GM10266 (cell line): ENCODE data around the gene NUDT4B.
"Not testable (repeated sequence)": the region's sequence is repeated elsewhere in the genome, so short reads cannot be mapped to it uniquely, and the experiment has no call there.

Experiments used
- DNase-seq: peaks from one replicate; pipeline ENCODE4 v3.0.0; 2012; ENCODE audit errors: extremely low spot score

The NUDT4B gene

DNA sequence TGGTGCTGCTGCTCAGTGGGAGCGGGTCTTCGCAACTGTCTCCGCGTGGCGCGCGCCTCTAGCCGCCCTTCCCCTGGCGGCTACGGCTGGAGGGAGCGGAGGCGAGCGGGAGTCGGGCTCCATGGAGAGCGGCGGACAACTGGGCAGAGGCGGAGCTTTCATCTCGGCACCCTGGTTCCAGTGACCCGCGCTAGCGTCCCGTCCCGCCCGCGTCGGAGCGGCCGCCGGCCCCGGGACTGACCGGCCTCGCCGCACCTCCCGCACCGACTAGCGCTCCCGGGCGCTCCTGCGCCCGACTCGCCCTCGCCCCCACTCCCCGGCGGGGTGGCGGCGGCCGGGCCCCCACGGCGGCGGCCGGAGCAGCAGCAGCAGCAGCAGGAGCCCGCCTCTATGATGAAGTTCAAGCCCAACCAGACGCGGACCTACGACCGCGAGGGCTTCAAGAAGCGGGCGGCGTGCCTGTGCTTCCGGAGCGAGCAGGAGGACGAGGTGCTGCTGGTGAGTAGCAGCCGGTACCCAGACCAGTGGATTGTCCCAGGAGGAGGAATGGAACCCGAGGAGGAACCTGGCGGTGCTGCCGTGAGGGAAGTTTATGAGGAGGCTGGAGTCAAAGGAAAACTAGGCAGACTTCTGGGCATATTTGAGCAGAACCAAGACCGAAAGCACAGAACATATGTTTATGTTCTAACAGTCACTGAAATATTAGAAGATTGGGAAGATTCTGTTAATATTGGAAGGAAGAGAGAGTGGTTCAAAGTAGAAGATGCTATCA, at the start of gene NUDT4B:
Gene NUDT4B (plus strand): TSS at position 212 of the 772 bp plus-strand sequence. CDS start 179 bp downstream, at position 391.
- DNase-seq, result not testable (repeated sequence)

DNA sequence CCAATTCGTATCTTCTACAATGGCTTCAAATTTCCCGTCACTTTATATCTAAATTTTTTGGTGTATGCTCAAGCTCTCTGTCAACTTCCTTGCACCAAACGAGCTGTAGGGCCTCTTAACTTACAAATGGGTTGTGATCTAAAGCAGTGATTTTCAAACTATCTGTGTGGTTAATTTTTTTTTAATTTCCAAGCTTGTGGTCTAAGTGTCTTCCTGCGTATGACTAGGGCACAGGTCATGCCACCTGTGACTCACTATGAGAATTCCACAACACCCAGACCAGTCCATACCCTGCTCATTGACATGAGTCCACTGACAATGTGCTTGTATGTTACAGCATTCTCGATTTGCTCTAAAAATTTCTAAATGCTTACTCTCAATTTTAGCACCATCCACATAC, 49.2 kb upstream of the NUDT4B start:
- DNase-seq, result not testable (repeated sequence)

DNA sequence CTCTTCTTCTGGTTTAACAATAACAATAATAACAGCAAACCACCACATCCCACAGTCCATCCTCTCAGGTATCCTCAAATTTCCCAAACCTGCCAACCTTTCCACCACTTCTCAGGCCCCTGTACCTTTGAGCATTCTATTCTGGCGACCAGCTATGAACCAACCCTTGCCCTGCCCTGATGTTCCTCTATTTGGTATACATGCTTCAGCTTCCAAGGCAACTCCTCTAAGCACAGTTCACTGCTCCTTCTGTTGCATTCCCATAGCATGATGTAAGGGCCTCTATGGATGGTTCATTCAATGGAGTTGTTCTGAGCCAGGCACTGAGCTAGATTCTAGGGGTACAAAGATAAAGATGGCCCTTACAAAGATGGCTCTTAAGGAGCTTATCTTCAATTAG, 46.3 kb upstream of the NUDT4B start:
- DNase-seq, result not testable (repeated sequence)

DNA sequence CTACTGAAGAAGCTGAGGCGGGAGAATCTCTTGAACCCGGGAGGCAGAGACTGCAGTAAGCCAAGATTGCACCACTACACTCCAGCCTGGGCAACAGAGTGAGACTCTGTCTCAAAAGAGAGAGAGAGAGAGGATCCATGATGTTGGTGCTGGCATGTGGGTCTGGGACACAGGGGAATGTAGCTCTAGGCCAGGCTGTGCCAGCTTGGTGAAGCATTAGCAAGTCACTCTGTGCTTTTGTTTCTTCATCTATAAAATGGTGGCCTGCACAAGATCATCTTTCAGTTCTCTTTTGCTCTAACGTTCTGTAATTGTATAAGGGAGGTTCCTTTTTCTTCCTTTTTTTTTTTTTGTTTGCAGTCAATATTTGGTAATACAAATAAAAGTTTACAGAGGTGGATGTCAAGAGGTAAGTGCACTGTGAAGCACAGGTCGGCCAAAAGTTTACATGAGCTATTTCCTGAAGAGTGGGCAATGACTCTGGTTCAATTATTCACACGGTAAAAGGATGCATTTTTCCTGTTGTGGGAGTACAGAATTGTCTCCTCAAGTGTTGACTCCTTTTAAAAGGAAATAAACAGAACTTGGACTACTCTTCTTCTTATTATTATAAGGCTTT, 44.5 kb upstream of the NUDT4B start:
- not testable (repeated sequence) for DNase-seq

DNA sequence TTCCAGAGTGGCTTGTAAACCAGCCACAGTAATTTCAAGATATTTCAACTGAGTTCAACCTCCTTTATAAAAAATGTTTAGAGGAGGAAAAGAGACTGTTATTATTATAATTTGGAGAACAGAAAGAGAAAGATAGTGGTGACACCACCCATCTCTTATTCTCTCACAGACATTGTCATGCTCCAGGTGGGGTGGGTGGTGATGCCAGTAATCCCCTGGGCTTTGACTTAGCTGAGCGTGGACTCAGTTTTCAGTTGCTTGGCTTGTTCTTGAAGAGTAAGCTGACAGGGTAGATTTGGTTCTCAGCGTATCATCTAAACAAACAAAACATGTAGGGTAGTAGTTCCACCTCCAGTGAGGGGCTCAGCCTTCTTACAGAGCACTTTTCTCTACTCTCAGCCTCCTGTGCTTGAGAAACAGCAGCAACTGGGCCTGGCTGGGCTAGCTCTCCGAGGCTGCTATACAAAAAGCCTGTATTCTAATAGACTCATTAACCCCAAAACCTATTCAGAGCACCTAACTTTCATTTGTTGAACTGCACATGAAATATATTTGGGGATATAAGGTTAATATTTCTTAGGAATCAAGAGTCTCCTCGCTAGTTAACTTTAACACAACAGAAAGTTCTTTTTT, 43.1 kb upstream of the NUDT4B start:
- DNase-seq, result not testable (repeated sequence)

DNA sequence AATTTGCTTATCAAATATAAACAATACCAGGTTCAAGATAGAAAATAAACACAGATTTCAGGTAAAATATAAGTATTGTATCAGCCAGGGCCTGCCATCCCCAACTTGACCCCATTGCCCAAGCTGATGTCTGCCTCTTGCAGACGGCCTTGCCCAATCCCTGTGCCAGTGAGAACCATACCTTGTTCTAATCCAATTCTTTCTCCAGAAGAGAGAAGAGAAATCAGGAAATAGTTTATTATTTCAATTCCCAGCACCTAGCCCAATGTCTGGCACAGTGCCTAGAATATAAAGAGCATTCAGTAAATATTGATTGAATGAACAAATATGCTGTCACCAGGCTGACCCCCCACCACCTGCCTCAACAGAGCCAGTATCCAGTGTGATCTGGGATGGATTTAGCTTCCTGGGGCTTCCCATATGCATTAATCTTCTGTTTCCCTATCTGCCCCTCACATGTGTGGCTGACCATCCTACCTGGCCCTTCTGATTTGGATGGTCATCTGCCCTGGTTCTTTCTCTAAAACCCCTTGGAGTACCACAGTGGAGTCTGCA, 39.7 kb upstream of the NUDT4B start:
- not testable (repeated sequence) for DNase-seq

DNA sequence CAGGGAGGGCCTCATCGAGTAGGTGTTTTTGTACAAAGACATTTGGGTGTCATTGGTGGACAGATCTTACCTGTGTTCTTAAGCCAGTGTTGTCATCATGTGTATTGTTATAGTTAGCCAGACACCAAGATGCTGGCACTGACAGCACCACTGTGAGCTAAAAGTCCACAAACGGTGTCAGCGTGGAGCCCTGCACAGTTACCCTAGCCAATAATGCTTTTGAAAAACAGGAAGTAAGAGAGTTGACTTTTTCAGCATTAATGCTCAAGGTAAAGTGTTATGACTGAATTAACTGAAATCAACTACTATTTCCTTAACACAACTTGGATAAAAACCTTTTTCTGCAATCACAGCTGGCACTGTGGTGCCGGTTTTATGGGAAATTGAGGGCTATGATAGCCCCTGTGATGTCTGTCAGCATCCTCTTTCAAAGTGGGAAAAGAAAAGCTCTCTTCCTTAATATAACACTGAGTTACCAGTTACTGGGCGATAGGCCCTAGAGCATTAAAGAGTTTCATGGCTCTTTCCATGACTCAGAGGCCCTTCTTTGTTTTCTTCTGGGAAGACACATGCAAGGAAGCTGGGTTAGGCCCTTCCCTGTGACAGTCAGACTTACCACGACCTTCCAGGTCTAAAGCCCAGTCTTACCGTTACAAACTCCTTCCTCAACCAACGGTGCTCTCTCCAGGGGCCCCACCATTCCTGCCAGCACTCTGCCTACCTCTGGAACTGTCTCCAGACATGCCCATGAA, 37.6 kb upstream of the NUDT4B start:
- DNase-seq, result not testable (repeated sequence)

DNA sequence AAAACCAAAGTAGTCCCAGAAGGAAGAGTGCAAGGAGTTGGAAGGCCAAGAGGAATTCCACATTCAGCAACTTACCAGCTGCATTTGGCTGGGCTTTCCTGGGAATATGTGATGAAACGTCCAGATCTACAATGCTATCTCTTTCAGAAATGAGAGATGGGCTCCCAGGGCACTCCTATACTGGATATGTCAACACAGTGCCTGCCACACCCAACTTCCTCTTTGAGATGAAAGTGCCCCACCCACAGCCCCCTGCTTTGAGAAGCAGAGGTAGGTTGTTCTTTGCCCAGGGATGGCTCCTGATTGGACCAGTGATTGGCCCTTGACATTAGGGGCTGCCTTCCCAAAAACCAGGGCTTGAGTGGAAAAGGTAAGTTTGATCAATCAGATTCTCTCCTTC, 36.2 kb upstream of the NUDT4B start:
- not testable (repeated sequence) for DNase-seq

DNA sequence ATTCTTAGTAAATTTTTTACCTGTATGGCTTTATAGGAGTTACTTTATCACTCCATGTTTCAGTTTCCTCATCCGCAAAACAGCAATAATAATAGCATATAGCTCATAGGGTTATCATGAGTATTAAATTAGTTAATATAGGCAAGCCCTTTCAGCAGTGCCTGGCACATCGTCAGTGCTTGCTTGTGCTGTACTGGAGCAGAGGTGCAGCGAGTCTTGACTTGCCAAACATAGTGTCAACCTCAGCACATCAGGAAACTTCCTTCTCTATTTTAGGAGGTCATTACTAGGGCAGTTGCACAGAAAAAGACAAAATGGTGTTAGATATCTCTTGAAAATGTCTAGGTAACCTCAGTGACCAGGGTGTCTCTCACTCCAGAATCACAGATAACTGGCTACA, 33.1 kb upstream of the NUDT4B start:
- not testable (repeated sequence) for DNase-seq

DNA sequence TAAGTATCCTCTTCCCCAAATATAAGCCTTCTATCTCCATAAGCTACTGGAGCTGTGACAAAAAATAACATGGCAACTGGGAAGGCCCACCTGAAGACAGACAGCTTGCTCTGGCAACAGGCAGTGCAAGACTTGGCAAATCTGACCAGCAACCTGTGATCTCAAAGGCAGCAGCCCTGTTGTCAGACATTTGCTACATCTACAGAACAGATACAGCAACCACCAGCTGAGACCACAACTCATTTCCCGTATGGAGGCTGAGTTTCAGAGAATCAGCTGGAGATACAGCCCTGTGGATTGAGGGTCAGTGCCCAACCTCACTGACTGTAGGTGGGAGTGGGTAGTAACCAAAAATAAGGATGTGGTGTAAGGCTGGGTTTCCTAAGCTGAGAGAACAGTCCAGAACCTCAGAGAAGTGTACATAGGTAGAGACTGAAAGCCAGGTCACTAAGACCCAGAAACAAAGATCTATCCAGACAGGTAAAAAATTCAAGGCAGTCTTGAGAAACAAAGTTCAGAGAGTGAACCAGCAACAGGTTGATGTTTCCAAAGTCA, 31.5 kb upstream of the NUDT4B start:
- DNase-seq, result not testable (repeated sequence)

DNA sequence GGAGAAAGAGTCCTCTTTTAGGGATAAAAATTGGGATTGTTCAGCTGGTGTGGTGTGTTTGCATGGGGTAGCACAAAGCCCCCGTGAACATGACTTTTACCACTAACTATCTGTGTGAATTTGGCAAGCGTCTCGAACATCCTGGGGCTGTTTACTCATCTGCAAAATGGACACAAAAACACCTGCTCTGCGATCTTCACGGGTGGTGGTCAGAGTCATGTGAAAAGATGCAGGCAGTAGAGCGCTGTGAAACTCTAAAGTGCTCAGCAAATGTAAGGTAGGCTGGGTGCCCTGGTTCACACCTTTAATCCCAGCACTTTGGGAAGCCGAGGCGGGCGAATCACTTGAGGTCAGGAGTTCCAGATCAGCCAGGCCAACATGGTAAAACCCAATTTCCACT, 27.7 kb upstream of the NUDT4B start:
- DNase-seq, result not testable (repeated sequence)

DNA sequence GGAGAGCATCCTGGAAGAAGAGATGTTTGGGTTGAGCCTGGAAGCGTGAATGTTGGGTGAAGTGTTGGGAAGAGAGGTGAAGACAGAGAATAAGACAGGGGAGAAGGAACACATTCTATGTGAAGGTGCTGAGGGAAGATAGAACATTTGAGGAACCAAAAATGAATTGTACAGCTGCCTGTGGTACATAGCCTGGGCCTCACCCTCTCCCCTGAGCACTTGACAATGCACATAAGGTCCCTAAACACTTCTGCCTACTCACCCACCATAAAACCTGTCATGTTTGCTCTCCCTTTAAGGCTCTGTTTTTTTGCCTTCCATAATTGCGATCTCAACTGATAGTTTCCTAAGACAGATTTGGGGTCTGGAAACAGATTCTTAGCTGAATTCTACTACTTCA, 25.8 kb upstream of the NUDT4B start:
- not testable (repeated sequence) for DNase-seq

DNA sequence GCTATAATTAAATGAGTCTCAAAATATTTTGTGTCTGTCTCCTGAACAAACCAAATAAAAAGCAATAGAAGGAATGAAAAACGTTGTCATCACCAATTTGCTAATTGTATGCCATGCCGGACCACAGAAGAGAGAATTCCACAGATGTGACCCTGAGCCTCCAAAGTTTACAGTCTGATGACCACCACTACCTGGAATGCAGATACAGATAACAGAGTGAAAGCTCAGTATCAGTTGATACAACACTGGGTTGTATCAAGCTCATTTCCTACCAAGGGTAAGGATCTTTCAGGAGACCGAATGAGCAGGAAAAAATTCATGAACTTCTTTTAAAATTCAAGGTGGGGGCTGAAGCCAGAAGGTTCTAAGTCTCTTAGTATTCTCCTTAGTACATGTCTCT, 25.1 kb upstream of the NUDT4B start:
- DNase-seq, result not testable (repeated sequence)

DNA sequence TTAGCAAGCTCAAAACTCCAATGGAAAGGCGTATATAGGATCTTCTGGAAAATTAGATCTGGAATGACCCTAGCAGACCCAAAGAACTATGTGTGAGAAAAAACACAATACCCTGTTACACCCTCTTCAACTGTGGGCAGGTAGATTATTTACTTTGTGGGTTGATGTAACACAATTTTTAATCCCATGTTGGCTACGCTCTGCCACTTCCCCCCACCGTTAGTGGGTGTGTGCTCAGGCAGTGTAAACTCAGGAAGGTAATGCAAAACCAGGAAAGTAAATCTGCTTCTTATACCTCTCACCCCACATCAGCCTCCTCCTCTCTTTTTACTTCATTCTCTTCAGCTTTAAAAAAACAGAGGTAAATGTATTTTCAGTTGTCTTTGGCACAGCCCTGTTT, 23.7 kb upstream of the NUDT4B start:
- not testable (repeated sequence) for DNase-seq

DNA sequence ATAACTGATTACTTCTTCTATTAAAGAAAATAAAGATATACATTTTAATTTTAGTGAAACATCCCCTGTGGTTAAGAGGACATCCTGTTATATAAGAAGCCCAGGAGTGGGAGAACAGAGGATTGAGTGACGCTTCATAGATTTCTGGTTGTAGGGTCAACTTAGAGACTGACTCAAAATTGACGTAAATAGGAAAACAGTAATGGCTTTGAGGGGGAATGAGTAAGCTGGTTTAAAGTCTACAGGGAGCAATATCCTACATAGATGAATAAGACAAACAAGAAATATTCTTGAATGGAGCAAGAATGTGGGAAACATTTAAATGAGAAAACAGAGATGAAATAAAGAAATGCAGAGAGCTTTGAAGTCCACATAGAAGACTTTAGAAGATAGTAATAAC, 20.7 kb upstream of the NUDT4B start:
- not testable (repeated sequence) for DNase-seq

DNA sequence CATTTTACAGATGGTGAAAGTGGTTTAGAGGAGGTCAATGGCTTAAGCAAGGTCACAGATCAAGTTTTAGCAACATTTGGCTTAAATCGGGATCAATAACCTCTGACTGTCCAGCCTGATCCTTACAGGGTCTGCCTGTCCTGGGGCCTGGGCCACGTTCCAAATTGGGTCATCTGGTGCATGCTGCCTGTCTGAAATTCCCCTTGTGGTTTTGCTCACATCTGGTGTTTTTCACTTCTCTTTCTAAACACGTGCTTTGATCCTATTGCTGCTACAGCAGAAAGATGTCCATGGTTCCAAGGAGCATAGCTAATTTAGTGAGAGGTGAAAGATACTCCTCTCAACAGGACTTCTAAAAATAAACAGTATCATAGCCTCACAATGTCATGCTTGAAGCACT, 19.4 kb upstream of the NUDT4B start:
- not testable (repeated sequence) for DNase-seq

DNA sequence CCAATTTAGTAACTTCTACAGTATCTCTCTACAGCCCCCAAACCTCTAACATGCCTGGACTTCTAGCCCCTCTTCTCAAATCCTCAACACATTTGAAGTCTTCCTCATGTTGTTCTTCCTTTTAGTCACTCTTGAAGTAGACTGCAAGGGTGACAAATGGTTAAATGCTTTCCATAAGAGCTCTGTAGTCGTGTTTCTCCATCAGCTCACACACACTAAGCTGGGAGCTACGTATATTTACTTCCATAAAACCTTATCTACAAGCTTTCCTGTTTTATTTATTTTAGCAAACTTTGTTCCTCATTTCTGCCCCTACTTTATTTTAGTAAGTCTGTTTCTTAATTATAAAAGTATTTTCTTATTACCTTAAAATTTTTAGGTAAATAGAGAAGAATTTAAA, 19.0 kb upstream of the NUDT4B start:
- not testable (repeated sequence) for DNase-seq

DNA sequence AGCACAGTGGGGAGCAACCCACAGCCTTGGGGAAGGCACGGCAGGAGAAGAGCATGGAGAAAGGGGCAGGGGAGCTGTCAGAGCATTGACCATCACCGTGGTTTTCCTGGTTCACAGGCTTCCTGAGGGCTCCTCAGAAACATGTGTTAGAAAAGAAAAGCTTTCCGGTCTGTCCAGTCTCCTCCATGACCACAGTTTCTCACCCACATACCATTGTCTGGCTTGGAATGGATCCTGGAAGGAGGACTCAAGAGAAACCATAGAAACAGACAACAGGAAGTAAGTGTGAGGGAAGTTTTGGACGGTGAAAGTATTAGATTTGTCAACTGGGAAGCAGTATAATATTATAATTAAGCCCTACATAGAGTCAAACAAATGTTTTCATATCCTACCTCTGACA, 16.3 kb upstream of the NUDT4B start:
- DNase-seq, result not testable (repeated sequence)

DNA sequence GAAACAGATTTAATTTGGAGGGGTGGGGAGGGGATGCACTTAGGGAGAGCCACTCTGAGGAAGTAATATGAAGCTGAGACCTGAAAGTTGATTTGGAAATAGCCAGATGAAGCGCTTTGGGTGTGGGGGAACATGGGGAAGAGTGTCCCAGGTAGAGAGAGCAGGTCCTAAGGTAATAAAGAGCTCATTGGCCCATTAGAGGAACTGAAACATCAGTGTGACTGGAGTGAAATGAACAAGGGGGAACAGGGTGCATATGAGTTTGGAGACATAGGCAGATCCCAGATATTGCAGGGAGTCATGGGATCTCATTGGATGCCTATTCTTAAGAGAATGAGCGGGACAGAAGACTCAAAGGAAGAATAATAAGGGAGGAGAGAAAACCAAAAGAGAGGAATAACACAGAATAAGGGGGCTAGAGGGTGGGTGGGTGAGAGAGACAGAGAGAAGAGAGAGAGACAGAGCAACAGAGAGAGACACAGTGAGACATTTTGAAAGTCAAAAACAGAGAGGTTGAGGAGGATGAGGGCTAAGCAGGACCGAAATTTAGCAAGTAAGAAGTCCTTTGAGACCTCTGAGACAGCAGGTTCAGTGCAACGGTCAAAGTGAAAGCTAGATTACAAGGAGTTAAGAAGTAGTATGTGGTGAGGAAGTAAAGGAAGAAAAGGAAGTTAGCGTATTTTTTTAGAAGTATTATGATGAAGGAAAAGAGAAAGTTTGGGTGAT, 14.8 kb upstream of the NUDT4B start:
- DNase-seq, result not testable (repeated sequence)

DNA sequence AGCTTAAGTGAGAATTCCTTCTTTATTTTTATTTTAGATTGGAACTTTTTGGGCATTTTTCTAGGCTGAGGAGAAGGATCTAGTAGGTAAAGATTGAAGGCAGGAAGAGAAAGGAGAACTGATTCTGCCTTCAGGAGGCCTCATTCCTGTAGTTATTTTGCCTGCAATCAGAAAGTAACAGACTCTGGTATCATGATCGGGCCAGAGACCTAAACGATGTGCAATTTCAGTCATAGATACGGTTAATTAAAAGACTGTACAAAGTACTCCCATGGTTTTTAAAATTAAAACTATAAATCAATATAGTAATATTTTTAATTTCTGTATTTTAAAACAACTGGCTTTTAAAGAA, 14.3 kb upstream of the NUDT4B start:
- DNase-seq, result not testable (repeated sequence)
